ENCODE data around the gene GLUL. TPM values are rescaled to one million over a fixed set of nuclear protein-coding genes. Genes with fewer than 3 reads are reported as not detected.

Gene GLUL
- total and polyA plus RNA-seq, 2 of the 4 experiments (the other 2 are of a cell fraction) = 131 to 385 TPM

DNA sequence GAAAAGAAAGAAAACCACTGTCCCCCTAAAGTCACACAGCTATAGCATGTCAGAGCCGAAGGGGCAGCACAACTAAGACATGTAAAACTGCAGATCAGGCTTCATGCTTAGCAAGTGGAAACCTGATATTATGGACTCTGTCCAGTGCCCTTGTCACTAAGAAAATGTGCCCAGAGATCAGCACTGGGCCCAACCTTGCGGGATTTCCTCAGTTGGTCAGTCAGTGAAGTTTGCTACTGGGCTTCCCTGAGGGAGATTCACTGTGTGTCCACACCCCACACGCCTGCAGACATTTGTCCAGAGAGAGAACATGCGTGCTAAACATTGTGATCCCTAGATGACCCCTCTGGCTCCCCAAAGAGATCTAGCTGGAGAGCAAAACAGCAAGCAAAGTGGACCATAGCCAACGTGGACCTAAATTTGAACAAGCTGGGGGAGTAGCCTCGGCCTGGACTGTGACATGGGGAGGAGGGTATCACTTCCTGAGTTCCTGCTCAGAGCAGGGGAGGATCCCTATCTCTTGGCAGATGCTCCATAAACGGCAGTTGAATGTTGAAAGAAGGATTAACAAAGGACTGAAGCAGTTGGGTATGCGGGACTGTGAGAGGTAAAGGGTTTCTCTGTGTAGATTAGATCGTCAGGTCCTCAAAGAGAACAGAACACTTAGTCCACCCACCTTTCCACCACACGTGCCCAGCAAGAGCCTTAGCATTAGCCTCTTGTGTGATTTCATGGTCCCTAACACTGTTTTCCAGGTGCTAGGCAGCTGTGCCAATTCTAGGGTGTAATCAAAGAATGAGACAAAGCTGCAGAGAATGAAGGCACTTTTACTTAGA is 53.6 kb downstream of the GLUL start:
- BruUV-seq (replicated peaks) = no TSS peak
- no peak overlapping the region for H3K4me2 ChIP-seq (ENCODE audit: low read depth, low read length)
- no peak for ATAC-seq (ENCODE audit: low read depth)
- no peak overlapping the region for H2BK20ac ChIP-seq (ENCODE audit: low read depth, low read length)
- no peaks in the 10 kb centered on the region for H3K9me3 ChIP-seq (ENCODE audit: control insufficient read depth, insufficient read depth, low read length)
- H3K4me3 ChIP-seq (ENCODE audit: insufficient read depth, low read depth, low read length) = no peak overlapping the region
- no peaks in the 10 kb centered on the region for H3K36me3 ChIP-seq (ENCODE audit: control insufficient read depth, insufficient read depth, low read length)
- H4K20me1 ChIP-seq (ENCODE audit: insufficient read depth, low read length) = no peaks in the 10 kb centered on the region
- no peak overlapping the region for H4K5ac ChIP-seq (ENCODE audit: low read depth, low read length)
- H3K9ac ChIP-seq (ENCODE audit: low read depth, low read length) = no peak overlapping the region
- H4K91ac ChIP-seq (ENCODE audit: insufficient read depth, low read depth, low read length) = no peak overlapping the region
- intact Hi-C loops (cut with micrococcal nuclease) (no loop called here), in situ Hi-C loops (cut with MboI; ENCODE audit: low sequenced_read_pairs) (no loop called here), dilution Hi-C loops (cut with HindIII; ENCODE audit: low sequenced_read_pairs, unreplicated experiment) (no loop called here)
- no peak overlapping the region for H3K4ac ChIP-seq (ENCODE audit: low read depth, low read length)
- H3K18ac ChIP-seq (ENCODE audit: low read depth, low read length) = no peak overlapping the region
- H3K14ac ChIP-seq (replicated peaks; ENCODE audit: low read depth, low read length) = no peak overlapping the region
- H3K9me1 ChIP-seq (ENCODE audit: insufficient read depth, low read length) = no peaks in the 10 kb centered on the region
- no peak overlapping the region for H2BK120ac ChIP-seq (ENCODE audit: low read depth, low read length)
- H2AFZ ChIP-seq (replicated peaks; ENCODE audit: low read length, poor library complexity) = no peak overlapping the region
- no peak for DNase-seq
- H3K27ac ChIP-seq (ENCODE audit: insufficient read depth, low read length) = no peak overlapping the region
- TF ChIP-seq MAFK (IDR thresholded peaks at IDR 0.05; ENCODE audit: low read depth, low read length) = no peak
- no peak for TF ChIP-seq SMC3 (IDR thresholded peaks at IDR 0.05; ENCODE audit: low read depth, low read length)
- no peak for TF ChIP-seq MAZ (IDR thresholded peaks at IDR 0.05; ENCODE audit: borderline replicate concordance, low read depth, low read length)
- TF ChIP-seq MXI1 (IDR thresholded peaks at IDR 0.05; ENCODE audit: borderline replicate concordance, low read depth, low read length) = no peak
- TF ChIP-seq, protein P1, sequence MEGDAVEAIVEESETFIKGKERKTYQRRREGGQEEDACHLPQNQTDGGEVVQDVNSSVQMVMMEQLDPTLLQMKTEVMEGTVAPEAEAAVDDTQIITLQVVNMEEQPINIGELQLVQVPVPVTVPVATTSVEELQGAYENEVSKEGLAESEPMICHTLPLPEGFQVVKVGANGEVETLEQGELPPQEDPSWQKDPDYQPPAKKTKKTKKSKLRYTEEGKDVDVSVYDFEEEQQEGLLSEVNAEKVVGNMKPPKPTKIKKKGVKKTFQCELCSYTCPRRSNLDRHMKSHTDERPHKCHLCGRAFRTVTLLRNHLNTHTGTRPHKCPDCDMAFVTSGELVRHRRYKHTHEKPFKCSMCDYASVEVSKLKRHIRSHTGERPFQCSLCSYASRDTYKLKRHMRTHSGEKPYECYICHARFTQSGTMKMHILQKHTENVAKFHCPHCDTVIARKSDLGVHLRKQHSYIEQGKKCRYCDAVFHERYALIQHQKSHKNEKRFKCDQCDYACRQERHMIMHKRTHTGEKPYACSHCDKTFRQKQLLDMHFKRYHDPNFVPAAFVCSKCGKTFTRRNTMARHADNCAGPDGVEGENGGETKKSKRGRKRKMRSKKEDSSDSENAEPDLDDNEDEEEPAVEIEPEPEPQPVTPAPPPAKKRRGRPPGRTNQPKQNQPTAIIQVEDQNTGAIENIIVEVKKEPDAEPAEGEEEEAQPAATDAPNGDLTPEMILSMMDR (conservative IDR thresholded peaks at IDR 0.05; ENCODE audit: low read depth, low read length) = no peak
- TF ChIP-seq POLR2A (IDR thresholded peaks at IDR 0.05; ENCODE audit: low read depth, low read length) = no peak
- TF ChIP-seq CEBPB (IDR thresholded peaks at IDR 0.05; ENCODE audit: low read depth, low read length) = no peak
- TF ChIP-seq, protein P2, sequence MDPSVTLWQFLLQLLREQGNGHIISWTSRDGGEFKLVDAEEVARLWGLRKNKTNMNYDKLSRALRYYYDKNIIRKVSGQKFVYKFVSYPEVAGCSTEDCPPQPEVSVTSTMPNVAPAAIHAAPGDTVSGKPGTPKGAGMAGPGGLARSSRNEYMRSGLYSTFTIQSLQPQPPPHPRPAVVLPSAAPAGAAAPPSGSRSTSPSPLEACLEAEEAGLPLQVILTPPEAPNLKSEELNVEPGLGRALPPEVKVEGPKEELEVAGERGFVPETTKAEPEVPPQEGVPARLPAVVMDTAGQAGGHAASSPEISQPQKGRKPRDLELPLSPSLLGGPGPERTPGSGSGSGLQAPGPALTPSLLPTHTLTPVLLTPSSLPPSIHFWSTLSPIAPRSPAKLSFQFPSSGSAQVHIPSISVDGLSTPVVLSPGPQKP (IDR thresholded peaks at IDR 0.05; ENCODE audit: borderline replicate concordance, low read depth, low read length) = no peak
- TF ChIP-seq RAD21 (IDR thresholded peaks at IDR 0.05; ENCODE audit: low read length) = no peak
- no peak for TF ChIP-seq CHD1 (IDR thresholded peaks at IDR 0.05; ENCODE audit: low read depth, low read length)
- TF ChIP-seq RCOR1 (IDR thresholded peaks at IDR 0.05; ENCODE audit: insufficient replicate concordance, low read length) = no peak
- no peak for TF ChIP-seq RFX5 (IDR thresholded peaks at IDR 0.05; ENCODE audit: low read depth, low read length)
- no peak for TF ChIP-seq BHLHE40 (IDR thresholded peaks at IDR 0.05; ENCODE audit: low read depth, low read length)
- no peak for TF ChIP-seq FOS (IDR thresholded peaks at IDR 0.05; ENCODE audit: low read depth, low read length)
- TF ChIP-seq NFE2L2 (IDR thresholded peaks at IDR 0.05; ENCODE audit: low read depth, low read length) = no peak
- TF ChIP-seq, protein P3, sequence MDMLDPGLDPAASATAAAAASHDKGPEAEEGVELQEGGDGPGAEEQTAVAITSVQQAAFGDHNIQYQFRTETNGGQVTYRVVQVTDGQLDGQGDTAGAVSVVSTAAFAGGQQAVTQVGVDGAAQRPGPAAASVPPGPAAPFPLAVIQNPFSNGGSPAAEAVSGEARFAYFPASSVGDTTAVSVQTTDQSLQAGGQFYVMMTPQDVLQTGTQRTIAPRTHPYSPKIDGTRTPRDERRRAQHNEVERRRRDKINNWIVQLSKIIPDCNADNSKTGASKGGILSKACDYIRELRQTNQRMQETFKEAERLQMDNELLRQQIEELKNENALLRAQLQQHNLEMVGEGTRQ (IDR thresholded peaks at IDR 0.05; ENCODE audit: low read depth, low read length) = no peak
- no peak overlapping the region for H3K56ac ChIP-seq (ENCODE audit: extremely low read depth, insufficient read depth, low read length)
- H2BK5ac ChIP-seq (ENCODE audit: low read depth, low read length, poor library complexity, severe bottlenecking) = no peak overlapping the region
- H2BK15ac ChIP-seq (ENCODE audit: low read depth, low read length) = no peak overlapping the region
- H3K27me3 ChIP-seq (ENCODE audit: control insufficient read depth, insufficient read depth, low read length) = no peaks in the 10 kb centered on the region; the same call in 1 of the 2 replicates
- POLR2A ChIA-PET (ENCODE audit: unreplicated experiment) = no interaction called here
- 100% methylated on average over 1 of the region's 10 CpGs; no CpG with 5 or more reads in 1 of the 2 experiments for WGBS, 2 experiments (ENCODE audit: extremely low coverage in 2 of 2, insufficient read length in 1 of 2)
- CTCF ChIA-PET = no interaction called here
- no peak overlapping the region for H4K8ac ChIP-seq (ENCODE audit: low read depth in 2 of 2, low read length in 2 of 2)
- no peaks in the 10 kb centered on the region for H3K4me1 ChIP-seq (ENCODE audit: control insufficient read depth, insufficient read depth, low read length)
- H3K23ac ChIP-seq (ENCODE audit: low read depth, low read length) = no peak overlapping the region
- H2AK9ac ChIP-seq (replicated peaks; ENCODE audit: low read depth, low read length, poor library complexity) = no peak overlapping the region
- H2AK5ac ChIP-seq (ENCODE audit: low read depth, low read length) = no peak overlapping the region
- no peaks in the 10 kb centered on the region for H3K79me1 ChIP-seq (ENCODE audit: low read depth in 1 of 2, low read length in 2 of 2)
